Thyroid gland (tissue), 4 donors: ENCODE results near the gene RSRC2.

Source experiments
- CTCF ChIP-seq, 6 experiments: fragments of 200-600 bp in 3 of 6; fragments of 450-650 bp in 3 of 6; sonication (generic) in 3 of 6; IDR thresholded peaks; one replicate each; pipeline ENCODE4 v1.5.1; 2016 to 2019; ENCODE audit warnings: antibody characterized with exemption in 6 of 6, mild to moderate bottlenecking in 2 of 6, inconsistent platforms in 1 of 6, moderate library complexity in 1 of 6
- POLR2A ChIP-seq, 2 donors: fragments of 450-650 bp; IDR thresholded peaks; one replicate each; pipeline ENCODE4 v1.6.1; 2017; ENCODE audit warnings: antibody characterized with exemption in 2 of 2, mild to moderate bottlenecking in 2 of 2, moderate library complexity in 1 of 2

- TF ChIP-seq CTCF (IDR thresholded peaks at IDR 0.05): no peak
- TF ChIP-seq POLR2A (IDR thresholded peaks at IDR 0.05): no peak
Observed at GRCh38 chr12:122483969-122484368, 42.8 kb downstream of the RSRC2 start.
